CD14-positive monocyte (primary cell): ENCODE results near the gene C1RL. TPM values are rescaled to one million over a fixed set of nuclear protein-coding genes. Genes with fewer than 3 reads are reported as not detected.

Experiments
- DNase-seq, 3 donors: peaks; one replicate each; pipeline ENCODE4 v3.0.0-alpha.2; 2011 to 2022
- H2AFZ ChIP-seq: 2 replicates; pipeline ENCODE4 v1.6.0; 2012; ENCODE audit warnings: mild to moderate bottlenecking, low read depth, low read length, inconsistent platforms; ENCODE audit not compliant: insufficient read depth, poor library complexity, severe bottlenecking
- H3K27ac ChIP-seq, 2 donors: 1 replicate in 1 of 2; 2 replicates in 1 of 2; pipeline ENCODE4 v1.5.1; 2012 to 2013; ENCODE audit warnings: low read length in 2 of 2, control low read depth in 1 of 2, inconsistent platforms in 1 of 2, low read depth in 1 of 2, mild to moderate bottlenecking in 1 of 2
- H3K27me3 ChIP-seq, 2 donors: one replicate each; pipeline versions ENCODE4 v1.6.0 to v1.6.1; 2011 to 2013; ENCODE audit warnings: low read length in 2 of 2; ENCODE audit not compliant: control insufficient read depth in 2 of 2, insufficient read depth in 2 of 2
- H3K36me3 ChIP-seq, 2 donors: replicated peaks in 1 of 2; 1 replicate in 1 of 2; 2 replicates in 1 of 2; pipeline versions ENCODE4 v1.5.1 to v1.6.1; 2012 to 2013; ENCODE audit warnings: low read length in 2 of 2, control low read depth in 1 of 2, inconsistent platforms in 1 of 2, mild to moderate bottlenecking in 1 of 2; ENCODE audit not compliant: insufficient read depth in 2 of 2, control insufficient read depth in 1 of 2
- H3K4me1 ChIP-seq, 2 donors: 1 replicate in 1 of 2; 2 replicates in 1 of 2; pipeline versions ENCODE4 v1.5.1 to v1.6.1; 2012 to 2013; ENCODE audit warnings: low read length in 2 of 2, control low read depth in 1 of 2, inconsistent platforms in 1 of 2, mild to moderate bottlenecking in 1 of 2, moderate library complexity in 1 of 2; ENCODE audit not compliant: insufficient read depth in 2 of 2, control insufficient read depth in 1 of 2
- H3K4me2 ChIP-seq: replicated peaks from 2 replicates; pipeline ENCODE3; 2012; ENCODE audit warnings: low read length, moderate library complexity, mild to moderate bottlenecking; ENCODE audit not compliant: poor library complexity, severe bottlenecking; ENCODE audit errors: extremely low read depth
- H3K4me3 ChIP-seq, 3 experiments: fragments of 200-600 bp in 1 of 3; sonication (generic) in 1 of 3; replicated peaks in 1 of 3; 1 replicate in 2 of 3; 2 replicates in 1 of 3; pipeline ENCODE4 v1.5.1; 2011 to 2013; ENCODE audit warnings: low read length in 3 of 3, mild to moderate bottlenecking in 3 of 3, control low read depth in 2 of 3, low read depth in 2 of 3, inconsistent platforms in 1 of 3, moderate library complexity in 1 of 3
- H3K79me2 ChIP-seq: 2 replicates; pipeline ENCODE4 v1.6.0; 2012; ENCODE audit warnings: mild to moderate bottlenecking, control low read depth, inconsistent platforms, low read length, moderate library complexity; ENCODE audit not compliant: insufficient read depth
- H3K9ac ChIP-seq: 2 replicates; pipeline ENCODE4 v1.6.0; 2017; ENCODE audit warnings: low read length, mild to moderate bottlenecking; ENCODE audit not compliant: insufficient read depth, poor library complexity, severe bottlenecking
- H3K9me3 ChIP-seq, 2 donors: replicated peaks in 1 of 2; 1 replicate in 1 of 2; 2 replicates in 1 of 2; pipeline versions ENCODE4 v1.5.1 to v1.6.1; 2012 to 2013; ENCODE audit warnings: low read length in 2 of 2, control low read depth in 1 of 2; ENCODE audit not compliant: control insufficient read depth in 1 of 2, insufficient read depth in 1 of 2
- H4K20me1 ChIP-seq: 2 replicates; pipeline ENCODE4 v1.6.0; 2012; ENCODE audit warnings: mild to moderate bottlenecking, low read length, control low read depth, moderate library complexity; ENCODE audit not compliant: insufficient read depth
- H3K27ac Mint-ChIP-seq, 7 donors: one replicate each; pipeline ENCODE4 v1.8.0; 2020; ENCODE audit warnings: mild to moderate bottlenecking in 7 of 7, mixed read lengths in 7 of 7, moderate library complexity in 6 of 7, inconsistent platforms in 2 of 7
- H3K27me3 Mint-ChIP-seq, 3 donors: one replicate each; pipeline ENCODE4 v1.8.0; 2021 to 2022; ENCODE audit warnings: low read depth in 3 of 3, mild to moderate bottlenecking in 3 of 3, mixed read lengths in 3 of 3, moderate library complexity in 3 of 3, inconsistent platforms in 1 of 3
- H3K36me3 Mint-ChIP-seq, 2 donors: one replicate each; pipeline ENCODE4 v1.8.0; 2020; ENCODE audit warnings: mixed read lengths in 2 of 2, inconsistent platforms in 1 of 2, mild to moderate bottlenecking in 1 of 2
- H3K4me1 Mint-ChIP-seq: one replicate; pipeline ENCODE4 v1.8.0; 2020; ENCODE audit warnings: mild to moderate bottlenecking, mixed read lengths
- H3K4me3 Mint-ChIP-seq, 2 donors: one replicate each; pipeline ENCODE4 v1.8.0; 2020; ENCODE audit warnings: mild to moderate bottlenecking in 2 of 2, mixed read lengths in 2 of 2, moderate library complexity in 1 of 2
- H3K9me3 Mint-ChIP-seq, 7 donors: one replicate each; pipeline ENCODE4 v1.8.0; 2020 to 2022; ENCODE audit warnings: mixed read lengths in 7 of 7, mild to moderate bottlenecking in 6 of 7, moderate library complexity in 6 of 7, inconsistent platforms in 2 of 7
- WGBS: methylation state at CpG from one replicate; pipeline ENCODE4 v1.1.5; 2013; ENCODE audit warnings: missing lambda C conversion rate; ENCODE audit not compliant: insufficient coverage; 5-methylcytosine and 5-hydroxymethylcytosine counted together
- intact Hi-C, 2 donors: fragments of 100-400 bp; cut with micrococcal nuclease; formaldehyde crosslinking; loops; one replicate each; pipeline versions ENCODE4 v1.15.0 to v1.15.1; 2023
- polyA plus RNA-seq, 3 donors: library from polyadenylated mRNA; depleted of rRNA in 1 of 3; unstranded in 2 of 3; stranded (reverse) in 1 of 3; fragments of 300-500 nt in 2 of 3; fragments of >200 nt in 1 of 3; fragmentation: Illumina TruSeq in 2 of 3; gene quantifications; 1 replicate in 2 of 3; 2 replicates in 1 of 3; pipeline ENCODE4 v1.2.3, GENCODE V29; 2012 to 2021
- TF ChIP-seq, protein P1 (sequence below): fragments of 200-600 bp; IDR thresholded peaks from one replicate; pipeline ENCODE4 v1.8.0; 2022; ENCODE audit warnings: antibody characterized with exemption, mild to moderate bottlenecking

C1RL gene
- polyA plus RNA-seq, 3 donors = 4.8 to 27.9 (median 5.6) TPM

GRCh38 chr12:7081037-7081436 is 28.0 kb downstream of the C1RL start:
- H3K4me3 Mint-ChIP-seq = no peak overlapping the region
- Histone ChIP-seq H3K27me3 (no peaks in the 10 kb centered on the region), H3K4me1 (no peaks in the 10 kb centered on the region), H3K27ac (no peak overlapping the region), H3K36me3 (no peaks in the 10 kb centered on the region), H3K9ac (no peak overlapping the region), H2AFZ (no peak overlapping the region), H3K4me2 (no peak overlapping the region), H4K20me1 (no peaks in the 10 kb centered on the region), H3K79me2 (no peaks in the 10 kb centered on the region), H3K9me3 (no peaks in the 10 kb centered on the region), H3K4me3 (no peak overlapping the region)
- no peaks in the 10 kb centered on the region for H3K4me1 Mint-ChIP-seq
- 84% methylated on average over 13 of the region's 14 CpGs for WGBS
- DNase-seq = no peak
- H3K9me3 Mint-ChIP-seq = peaks cover 0 to 5% (median 3%) of the 10 kb centered on the region in 7 donors
- no peaks in the 10 kb centered on the region for H3K27me3 Mint-ChIP-seq
- H3K27ac Mint-ChIP-seq = no peak overlapping the region
- no peaks in the 10 kb centered on the region for H3K36me3 Mint-ChIP-seq
- TF ChIP-seq, protein P1, sequence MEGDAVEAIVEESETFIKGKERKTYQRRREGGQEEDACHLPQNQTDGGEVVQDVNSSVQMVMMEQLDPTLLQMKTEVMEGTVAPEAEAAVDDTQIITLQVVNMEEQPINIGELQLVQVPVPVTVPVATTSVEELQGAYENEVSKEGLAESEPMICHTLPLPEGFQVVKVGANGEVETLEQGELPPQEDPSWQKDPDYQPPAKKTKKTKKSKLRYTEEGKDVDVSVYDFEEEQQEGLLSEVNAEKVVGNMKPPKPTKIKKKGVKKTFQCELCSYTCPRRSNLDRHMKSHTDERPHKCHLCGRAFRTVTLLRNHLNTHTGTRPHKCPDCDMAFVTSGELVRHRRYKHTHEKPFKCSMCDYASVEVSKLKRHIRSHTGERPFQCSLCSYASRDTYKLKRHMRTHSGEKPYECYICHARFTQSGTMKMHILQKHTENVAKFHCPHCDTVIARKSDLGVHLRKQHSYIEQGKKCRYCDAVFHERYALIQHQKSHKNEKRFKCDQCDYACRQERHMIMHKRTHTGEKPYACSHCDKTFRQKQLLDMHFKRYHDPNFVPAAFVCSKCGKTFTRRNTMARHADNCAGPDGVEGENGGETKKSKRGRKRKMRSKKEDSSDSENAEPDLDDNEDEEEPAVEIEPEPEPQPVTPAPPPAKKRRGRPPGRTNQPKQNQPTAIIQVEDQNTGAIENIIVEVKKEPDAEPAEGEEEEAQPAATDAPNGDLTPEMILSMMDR = no peak
- intact Hi-C loops = no loop called here

GRCh38 chr12:7079826-7080125 is 29.2 kb downstream of the C1RL start:
- Mint-ChIP-seq H3K36me3 (no peaks in the 10 kb centered on the region), H3K4me3 (no peak overlapping the region), H3K27me3 (peaks cover 0 to 3% (median 2%) of the 10 kb centered on the region in 3 donors), H3K4me1 (no peaks in the 10 kb centered on the region), H3K27ac (no peak overlapping the region), H3K9me3 (peaks cover 0 to 5% (median 3%) of the 10 kb centered on the region in 7 donors)
- no peaks in the 10 kb centered on the region for H3K4me1 ChIP-seq
- H3K27me3 ChIP-seq = no peaks in the 10 kb centered on the region
- H3K9ac ChIP-seq = no peak overlapping the region
- no peak overlapping the region for H3K4me3 ChIP-seq
- DNase-seq = no peak
- TF ChIP-seq, protein P1 = no peak
- no peaks in the 10 kb centered on the region for H3K9me3 ChIP-seq
- no peaks in the 10 kb centered on the region for H3K36me3 ChIP-seq
- intact Hi-C loops = no loop called here
- no peaks in the 10 kb centered on the region for H4K20me1 ChIP-seq
- no peak overlapping the region for H3K27ac ChIP-seq
- no peak overlapping the region for H2AFZ ChIP-seq
- no peak overlapping the region for H3K4me2 ChIP-seq
- H3K79me2 ChIP-seq = no peaks in the 10 kb centered on the region
